Iris pigment epithelial cell (primary cell): ENCODE data around the gene ARHGAP26.
A peak's percentile ranks its signal among the peaks of the same experiment; 100 is the strongest.

Experiments used
- DNase-seq: peaks from one replicate; pipeline ENCODE4 v3.0.0-alpha.2; 2011; ENCODE audit warnings: low read depth

ARHGAP26 gene

GRCh38 chr5:142748568-142749249 lies 21.5 kb upstream of the ARHGAP26 start:
- DNase-seq, result no peak

GRCh38 chr5:142749321-142749720 lies 20.9 kb upstream of the ARHGAP26 start:
- DNase-seq, result peak; percentile 87

GRCh38 chr5:142753116-142753631 lies 17.0 kb upstream of the ARHGAP26 start:
- peak; percentile 65 for DNase-seq

GRCh38 chr5:142754031-142754430 lies 16.1 kb upstream of the ARHGAP26 start:
- no peak for DNase-seq

GRCh38 chr5:142756576-142756975 lies 13.6 kb upstream of the ARHGAP26 start:
- no peak for DNase-seq

GRCh38 chr5:142757564-142757963 lies 12.6 kb upstream of the ARHGAP26 start:
- DNase-seq, result no peak

- DNase-seq, result no peak
These were observed 11.9 kb upstream of the ARHGAP26 start for GRCh38 chr5:142758062-142758795.

- no peak for DNase-seq
These were observed 11.4 kb upstream of the ARHGAP26 start for GRCh38 chr5:142758796-142759145.

GRCh38 chr5:142763701-142764100 lies 6.5 kb upstream of the ARHGAP26 start:
- no peak for DNase-seq

GRCh38 chr5:142767178-142767577 lies 3.0 kb upstream of the ARHGAP26 start:
- no peak for DNase-seq

- no peak for DNase-seq
These were observed 2.3 kb upstream of the ARHGAP26 start for GRCh38 chr5:142767911-142768310.

- DNase-seq, result no peak
These were observed 855 bp upstream of the ARHGAP26 start for GRCh38 chr5:142769251-142769792.

GRCh38 chr5:142770650-142771609 lies 753 bp downstream of the ARHGAP26 start:
- peak; percentile 38 for DNase-seq

- DNase-seq, result no peak
These were observed 1.5 kb downstream of the ARHGAP26 start for GRCh38 chr5:142771666-142772065.

- no peak for DNase-seq
These were observed 2.5 kb downstream of the ARHGAP26 start for GRCh38 chr5:142772446-142773293.

- no peak for DNase-seq
These were observed 6.9 kb downstream of the ARHGAP26 start for GRCh38 chr5:142777099-142777498.

- DNase-seq, result no peak
These were observed 7.7 kb downstream of the ARHGAP26 start for GRCh38 chr5:142777850-142778249.

- peak; percentile 39 for DNase-seq
These were observed 9.1 kb downstream of the ARHGAP26 start for GRCh38 chr5:142779163-142779840.

GRCh38 chr5:142780871-142781270 lies 10.7 kb downstream of the ARHGAP26 start:
- no peak for DNase-seq

GRCh38 chr5:142782976-142783530 lies 12.9 kb downstream of the ARHGAP26 start:
- DNase-seq, result no peak
